ENCODE data around the gene LMF1.

Gene LMF1

GRCh38 chr16:830871-831570 lies 139.8 kb downstream of the LMF1 start:
- H3K9me2 ChIP-seq (replicated peaks; ENCODE audit: control insufficient read depth, low read length) = no peaks in the 10 kb centered on the region
- TF ChIP-seq EZH2phosphoT487 (IDR thresholded peaks at IDR 0.05; ENCODE audit: borderline replicate concordance, low read length) = no peak
- TF ChIP-seq CTCF (IDR thresholded peaks at IDR 0.05; ENCODE audit: low read depth, low read length, poor library complexity, severe bottlenecking) = no peak
- H3K36me3 ChIP-seq (ENCODE audit: control insufficient read depth, low read length) = no peaks in the 10 kb centered on the region
- no peaks in the 10 kb centered on the region for H3K4me1 ChIP-seq (ENCODE audit: control insufficient read depth, low read length)
- H3K27ac ChIP-seq (ENCODE audit: low read depth, low read length) = no peak overlapping the region
- peaks cover 6% of the 10 kb centered on the region for H3K9me3 ChIP-seq (ENCODE audit: control insufficient read depth, insufficient read depth, low read length)
- no peaks in the 10 kb centered on the region for H4K20me1 ChIP-seq (ENCODE audit: control insufficient read depth, insufficient read depth, low read depth, low read length)
- no peaks in the 10 kb centered on the region for H3K79me2 ChIP-seq (ENCODE audit: control insufficient read depth, low read length)
- no peak overlapping the region for H3K4me3 ChIP-seq (ENCODE audit: low read length)
- H3F3A ChIP-seq (ENCODE audit: control insufficient read depth, insufficient read depth) = no peaks in the 10 kb centered on the region
- H3K4me2 ChIP-seq (ENCODE audit: low read length) = no peak overlapping the region
- H3K27me3 ChIP-seq (ENCODE audit: control insufficient read depth, low read length) = no peaks in the 10 kb centered on the region

- no peaks in the 10 kb centered on the region for H3K36me3 ChIP-seq (ENCODE audit: control insufficient read depth, low read length)
- no peak overlapping the region for H3K4me2 ChIP-seq (ENCODE audit: low read length)
- H3K4me1 ChIP-seq (ENCODE audit: control insufficient read depth, low read length) = no peaks in the 10 kb centered on the region
- no peaks in the 10 kb centered on the region for H3K27me3 ChIP-seq (ENCODE audit: control insufficient read depth, low read length)
- TF ChIP-seq CTCF (IDR thresholded peaks at IDR 0.05; ENCODE audit: low read depth, low read length, poor library complexity, severe bottlenecking) (no peak), EZH2phosphoT487 (IDR thresholded peaks at IDR 0.05; ENCODE audit: borderline replicate concordance, low read length) (no peak)
- no peaks in the 10 kb centered on the region for H3K9me3 ChIP-seq (ENCODE audit: control insufficient read depth, insufficient read depth, low read length)
- H3K79me2 ChIP-seq (ENCODE audit: control insufficient read depth, low read length) = no peaks in the 10 kb centered on the region
- no peaks in the 10 kb centered on the region for H3K9me2 ChIP-seq (replicated peaks; ENCODE audit: control insufficient read depth, low read length)
- H3F3A ChIP-seq (ENCODE audit: control insufficient read depth, insufficient read depth) = no peaks in the 10 kb centered on the region
- no peak overlapping the region for H3K4me3 ChIP-seq (ENCODE audit: low read length)
- no peaks in the 10 kb centered on the region for H4K20me1 ChIP-seq (ENCODE audit: control insufficient read depth, insufficient read depth, low read depth, low read length)
- H3K27ac ChIP-seq (ENCODE audit: low read depth, low read length) = no peak overlapping the region
Measured at GRCh38 chr16:830107-830870, 140.5 kb downstream of the LMF1 start.

GRCh38 chr16:828891-829290 lies 141.9 kb downstream of the LMF1 start:
- Histone ChIP-seq H3K4me2 (ENCODE audit: low read length) (no peak overlapping the region), H3K36me3 (ENCODE audit: control insufficient read depth, low read length) (no peaks in the 10 kb centered on the region), H3K9me2 (replicated peaks; ENCODE audit: control insufficient read depth, low read length) (no peaks in the 10 kb centered on the region), H3K27ac (ENCODE audit: low read depth, low read length) (no peak overlapping the region), H3K4me1 (ENCODE audit: control insufficient read depth, low read length) (no peaks in the 10 kb centered on the region), H3F3A (ENCODE audit: control insufficient read depth, insufficient read depth) (no peaks in the 10 kb centered on the region), H3K27me3 (ENCODE audit: control insufficient read depth, low read length) (no peaks in the 10 kb centered on the region), H3K4me3 (ENCODE audit: low read length) (no peak overlapping the region), H3K9me3 (ENCODE audit: control insufficient read depth, insufficient read depth, low read length) (no peaks in the 10 kb centered on the region), H3K79me2 (ENCODE audit: control insufficient read depth, low read length) (no peaks in the 10 kb centered on the region), H4K20me1 (ENCODE audit: control insufficient read depth, insufficient read depth, low read depth, low read length) (no peaks in the 10 kb centered on the region)
- no peak for TF ChIP-seq EZH2phosphoT487 (IDR thresholded peaks at IDR 0.05; ENCODE audit: borderline replicate concordance, low read length)
- TF ChIP-seq CTCF (IDR thresholded peaks at IDR 0.05; ENCODE audit: low read depth, low read length, poor library complexity, severe bottlenecking) = no peak

All from DOHH2 (cell line).